ENCODE results near the gene MAP3K19. TPM values are rescaled to one million over a fixed set of nuclear protein-coding genes. Genes with fewer than 3 reads are reported as not detected.

The MAP3K19 gene
- total RNA-seq = not detected in 2 replicates

GRCh38 chr2:135047300-135047699 lies at the start of gene MAP3K19:
Gene MAP3K19 (minus strand): TSS chr2:135047447. CDS start chr2:135024647, 22,800 bp downstream.

GRCh38 chr2:135052042-135052876 lies 5.0 kb upstream of the MAP3K19 start, which contains the start of gene RAB3GAP1:
Gene RAB3GAP1 (plus strand): TSS chr2:135052292. CDS start chr2:135052308, 16 bp downstream.

GRCh38 chr2:134918526-134919340 lies 128.5 kb downstream of the MAP3K19 start, which contains the start of gene CCNT2:
Gene CCNT2 (plus strand): TSS chr2:134918822. CDS start chr2:134918855, 33 bp downstream.

Other genes with a start within 250 kb of the MAP3K19 start
- gene ACMSD, start 208.8 kb downstream of the MAP3K19 start, total RNA-seq = not detected in 2 replicates
- 20.2 and 44.4 TPM in 2 replicates for gene CCNT2, start 128.6 kb downstream of the MAP3K19 start, total RNA-seq
- 43.1 and 71.9 TPM in 2 replicates for gene RAB3GAP1, start 4.8 kb upstream of the MAP3K19 start, total RNA-seq

Data from bladder microvascular endothelial cell (primary cell).